GM18907 (cell line): Measurements from ENCODE around the gene TRIB2.

Source experiments
- ATAC-seq: cut with Tn5 transposase; IDR thresholded peaks from one replicate; pipeline ENCODE4 v1.9.1; 2021; ENCODE audit warnings: mild to moderate bottlenecking, moderate library complexity; ENCODE audit not compliant: unreplicated experiment

Gene TRIB2

GRCh38 chr2:12719400-12720277 is 2.9 kb downstream of the TRIB2 start:
- ATAC-seq = no peak

- no peak for ATAC-seq
Measured at GRCh38 chr2:12720278-12720620, 3.5 kb downstream of the TRIB2 start.

GRCh38 chr2:12720754-12721378 is 4.1 kb downstream of the TRIB2 start:
- no peak for ATAC-seq

- no peak for ATAC-seq
Measured at GRCh38 chr2:12721566-12722446, 5.1 kb downstream of the TRIB2 start.

- ATAC-seq = no peak
Measured at GRCh38 chr2:12722447-12723316, 5.9 kb downstream of the TRIB2 start.

- ATAC-seq = no peak
Measured at GRCh38 chr2:12723736-12724463, 7.2 kb downstream of the TRIB2 start.

- no peak for ATAC-seq
Measured at GRCh38 chr2:12725233-12726187, 8.8 kb downstream of the TRIB2 start.

GRCh38 chr2:12726271-12726670 is 9.5 kb downstream of the TRIB2 start:
- no peak for ATAC-seq

- no peak for ATAC-seq
Measured at GRCh38 chr2:12727065-12727464, 10.3 kb downstream of the TRIB2 start.

- no peak for ATAC-seq
Measured at GRCh38 chr2:12727641-12728040, 10.9 kb downstream of the TRIB2 start.

- ATAC-seq = peak; percentile 95
Measured at GRCh38 chr2:12728221-12728777, 11.6 kb downstream of the TRIB2 start.

GRCh38 chr2:12730265-12730664 is 13.5 kb downstream of the TRIB2 start:
- ATAC-seq = no peak

- ATAC-seq = no peak
Measured at GRCh38 chr2:12731701-12732280, 15.1 kb downstream of the TRIB2 start.

GRCh38 chr2:12732651-12733050 is 15.9 kb downstream of the TRIB2 start:
- no peak for ATAC-seq

- no peak for ATAC-seq
Measured at GRCh38 chr2:12733846-12734245, 17.1 kb downstream of the TRIB2 start.

GRCh38 chr2:12734914-12735654 is 18.3 kb downstream of the TRIB2 start:
- ATAC-seq = no peak

GRCh38 chr2:12737297-12737696 is 20.6 kb downstream of the TRIB2 start:
- ATAC-seq = no peak
